HG03045 (cell line): Measurements from ENCODE around the gene GALNT10.
A peak's percentile ranks its signal among the peaks of the same experiment; 100 is the strongest.

Source experiments
- ATAC-seq: cut with Tn5 transposase; IDR thresholded peaks from one replicate; pipeline ENCODE4 v1.9.1; 2021; ENCODE audit warnings: mild to moderate bottlenecking, moderate library complexity; ENCODE audit not compliant: unreplicated experiment

The GALNT10 gene

DNA sequence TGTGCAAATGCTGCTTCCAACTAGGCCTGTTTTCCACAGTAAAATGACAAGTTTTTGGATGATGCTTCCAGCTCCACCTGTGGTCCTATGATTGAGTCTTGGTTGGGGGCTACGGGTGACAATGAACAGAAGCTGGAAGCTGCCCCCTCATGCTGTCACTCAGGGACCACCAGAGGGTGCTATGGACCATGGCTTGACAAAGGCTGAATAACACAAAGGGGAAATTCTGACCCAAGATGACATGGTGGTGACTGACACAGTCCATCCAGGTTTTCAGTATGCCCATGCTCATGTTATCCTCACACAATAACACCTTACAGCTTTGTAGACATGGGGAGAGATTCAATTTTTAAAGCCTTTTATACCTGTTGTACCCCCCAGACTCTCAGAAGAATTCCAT lies 231.3 kb downstream of the GALNT10 start:
- no peak for ATAC-seq

DNA sequence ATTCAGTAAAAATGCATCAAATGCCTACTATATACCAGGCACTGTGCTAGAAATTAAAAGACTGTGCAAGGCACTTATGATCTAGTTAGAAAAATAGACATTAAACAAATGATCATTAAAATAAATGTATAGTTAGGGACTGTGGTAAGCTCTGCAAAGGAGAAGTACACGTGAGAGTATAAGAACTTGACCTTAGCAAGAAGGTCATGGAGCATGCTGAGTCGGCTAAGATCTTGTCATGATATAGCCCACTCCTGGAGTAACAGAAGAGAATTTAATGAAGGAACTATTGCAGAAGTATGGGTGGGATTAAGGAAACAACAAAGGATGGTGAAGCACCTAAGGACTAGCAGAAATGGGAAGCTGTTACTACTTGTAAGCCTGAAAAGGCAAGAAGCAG lies 231.8 kb downstream of the GALNT10 start:
- ATAC-seq: no peak

DNA sequence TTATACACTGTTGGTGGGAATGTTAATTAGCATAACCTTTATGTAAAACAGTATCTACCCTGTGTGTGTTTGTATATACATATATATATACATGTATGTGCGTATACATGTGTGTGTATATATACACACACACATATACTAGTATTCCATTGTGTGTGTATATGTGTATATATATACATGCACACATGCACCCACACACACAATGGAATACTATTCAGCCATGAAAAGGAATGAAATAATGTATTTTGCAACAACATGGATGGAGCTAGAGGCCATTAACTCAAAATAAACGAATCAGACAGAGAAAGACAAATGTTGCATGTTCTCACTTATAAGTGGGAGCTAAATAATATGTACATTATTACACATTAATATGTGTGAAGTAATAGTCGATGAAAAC lies 237.7 kb downstream of the GALNT10 start:
- ATAC-seq: no peak

GRCh38 chr5:154429341-154429740 lies 238.8 kb downstream of the GALNT10 start:
- ATAC-seq: no peak

DNA sequence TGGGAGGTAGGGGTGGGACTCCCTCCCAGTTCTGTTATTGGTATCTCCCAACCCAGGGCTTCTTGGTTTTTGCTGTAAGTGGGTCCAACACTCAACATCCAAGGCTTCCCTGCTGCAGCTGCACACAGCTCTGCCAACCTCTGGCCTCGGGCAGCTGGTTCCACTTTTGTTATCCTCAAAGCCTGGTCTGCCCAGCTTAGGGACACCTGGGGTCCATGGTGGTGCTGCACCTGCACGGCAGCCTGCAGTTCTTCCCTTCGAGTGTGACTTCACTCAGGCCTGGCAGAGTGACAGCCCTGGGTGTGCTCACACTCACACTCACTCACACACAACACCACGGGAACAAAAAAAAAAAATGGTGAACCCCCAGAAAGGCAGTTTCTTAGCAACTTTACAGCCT lies 239.9 kb downstream of the GALNT10 start:
- ATAC-seq: no peak

GRCh38 chr5:154430961-154431630 lies 240.6 kb downstream of the GALNT10 start:
- ATAC-seq: no peak

GRCh38 chr5:154435226-154435625 lies 244.7 kb downstream of the GALNT10 start:
- ATAC-seq: no peak

- no peak for ATAC-seq
Measured at GRCh38 chr5:154437281-154437965, 246.9 kb downstream of the GALNT10 start.

- no peak for ATAC-seq
Measured at GRCh38 chr5:154440540-154440939, 250.0 kb downstream of the GALNT10 start.

GRCh38 chr5:154442801-154443200 lies 252.3 kb downstream of the GALNT10 start:
- ATAC-seq: no peak

DNA sequence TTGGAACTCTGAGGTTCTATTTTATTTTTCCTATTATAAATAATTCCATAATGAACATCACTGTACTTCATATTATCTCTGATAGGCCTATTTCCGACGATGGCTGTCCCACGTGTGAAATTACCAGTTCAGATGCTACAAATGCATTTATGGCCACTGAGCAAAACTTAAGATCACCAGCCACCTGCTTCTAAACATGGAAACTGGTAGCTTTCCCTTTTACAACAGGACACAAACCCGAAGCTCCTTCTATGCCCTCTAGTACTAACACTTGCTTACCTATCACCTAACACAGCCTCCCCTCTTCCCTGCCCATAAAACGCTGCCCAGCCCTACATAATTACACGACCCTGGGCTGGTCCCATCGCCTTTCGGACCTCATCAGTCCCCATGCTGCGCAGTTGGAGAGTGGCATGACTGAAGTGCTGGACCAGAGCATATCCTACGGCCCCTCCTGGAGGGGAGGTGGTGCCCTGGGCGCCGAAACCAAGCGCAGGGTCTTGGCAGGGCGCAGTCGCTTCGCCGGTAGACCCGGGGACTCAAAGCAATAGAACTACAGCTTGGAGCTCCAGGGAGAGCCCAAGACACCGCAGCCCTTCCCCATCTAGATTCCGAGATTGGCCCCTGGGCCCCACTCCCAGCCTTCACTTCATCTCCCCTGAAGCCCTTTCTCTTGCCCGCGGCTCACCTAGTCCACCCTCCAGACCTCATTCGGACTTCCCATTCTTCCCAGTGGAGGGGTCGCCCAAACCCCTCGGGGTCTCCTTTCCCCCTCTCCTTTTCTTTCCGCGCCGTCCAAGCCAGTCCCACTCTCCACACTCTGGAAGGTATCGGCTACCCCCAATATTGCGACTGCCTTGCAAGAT lies 254.3 kb downstream of the GALNT10 start:
- peak; percentile 14 for ATAC-seq

- ATAC-seq: peak; percentile 93
Measured at GRCh38 chr5:154445422-154446194, 255.1 kb downstream of the GALNT10 start, which contains the start of gene SAP30L. Gene SAP30L, plus strand, starts transcription at chr5:154445997. Its CDS starts 608 bp downstream, at chr5:154446605.

GRCh38 chr5:154446195-154447088 lies 255.9 kb downstream of the GALNT10 start:
- ATAC-seq: peak; percentile 27

DNA sequence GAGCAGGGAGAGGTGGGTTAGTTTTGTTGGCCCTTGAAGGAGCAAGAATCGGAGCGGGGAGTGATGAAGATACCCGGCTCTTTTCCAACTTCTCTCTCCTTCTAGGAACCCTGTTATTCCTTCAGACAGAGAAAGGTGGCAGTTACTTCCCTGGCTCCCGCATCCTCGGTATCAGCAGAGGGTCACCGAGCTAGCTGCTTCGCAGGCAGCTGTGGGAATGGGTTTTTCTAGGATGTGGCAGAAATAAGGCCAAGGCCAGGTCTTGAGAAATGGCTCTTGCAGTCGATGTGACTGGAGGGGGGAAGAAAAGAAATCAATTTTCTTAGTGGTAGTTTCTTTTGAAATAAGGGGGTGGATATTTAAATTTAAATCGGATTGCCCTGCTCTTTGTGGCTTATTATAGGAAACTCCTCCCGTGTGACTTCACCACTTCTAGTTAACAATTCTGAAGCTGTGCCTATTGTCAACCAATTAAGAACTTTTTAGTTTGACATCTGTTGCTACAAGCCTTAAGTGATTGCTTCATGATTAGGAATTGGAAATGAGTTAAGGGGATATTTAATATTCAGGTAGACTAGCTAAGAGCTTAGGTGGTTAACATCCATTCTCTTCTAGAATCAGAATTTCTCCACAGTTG lies 256.7 kb downstream of the GALNT10 start:
- ATAC-seq: no peak

DNA sequence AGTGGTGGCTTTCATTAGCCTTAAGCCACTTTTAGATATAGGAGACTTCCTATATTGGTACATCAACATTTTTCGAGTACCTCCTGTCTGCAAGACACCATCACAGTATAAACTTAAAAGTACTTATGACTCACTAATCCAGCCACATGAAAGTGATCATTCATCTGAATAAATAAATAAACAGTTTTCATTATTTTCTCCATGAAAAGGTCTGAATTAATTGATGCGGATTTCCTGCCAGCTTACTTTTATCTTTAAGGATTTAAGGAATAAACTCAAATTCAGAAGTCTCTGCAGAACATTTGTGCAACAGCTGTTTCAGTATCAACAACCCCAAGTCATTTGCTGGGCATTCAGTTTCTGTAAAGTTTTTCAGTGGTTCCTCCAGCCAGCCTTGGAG lies 259.3 kb downstream of the GALNT10 start:
- no peak for ATAC-seq

DNA sequence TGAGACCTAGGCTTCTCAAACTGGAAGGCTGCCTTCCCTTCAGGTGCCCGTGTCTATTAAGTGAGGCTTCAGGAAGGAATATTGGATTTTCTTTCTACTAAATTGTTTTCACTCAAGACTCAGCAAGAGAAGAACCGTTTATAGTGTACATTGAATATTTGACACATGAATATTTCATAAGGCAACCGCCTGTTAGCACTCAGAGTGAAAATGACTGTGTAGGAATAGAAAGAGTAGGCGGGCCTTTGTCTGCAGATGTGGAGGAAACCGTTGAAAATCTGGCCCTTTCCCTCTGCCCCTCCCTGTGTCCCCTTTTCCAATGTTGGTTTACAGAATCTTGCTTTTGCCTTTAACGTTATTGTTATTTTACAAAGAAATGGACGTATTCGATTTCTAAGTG lies 261.4 kb downstream of the GALNT10 start:
- no peak for ATAC-seq

DNA sequence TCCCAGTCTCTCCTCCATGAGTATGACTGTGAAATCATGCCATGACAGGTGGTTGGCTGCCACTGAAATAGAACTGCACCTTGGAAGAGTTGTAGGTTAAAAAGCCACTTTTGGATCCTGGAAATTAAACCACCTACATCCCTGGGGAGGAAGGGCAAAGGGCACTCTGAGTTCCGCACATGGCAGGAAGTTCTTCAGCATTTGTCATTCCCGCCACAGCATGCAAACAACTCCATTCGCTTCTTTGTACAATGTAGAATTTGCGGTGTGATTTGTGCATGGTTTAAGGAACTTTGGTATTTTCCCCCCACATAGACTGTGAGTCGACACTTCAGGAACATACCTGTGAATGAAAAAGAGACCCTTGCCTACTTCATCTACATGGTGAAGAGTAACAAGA lies 265.1 kb downstream of the GALNT10 start:
- no peak for ATAC-seq

GRCh38 chr5:154456540-154456939 lies 266.0 kb downstream of the GALNT10 start:
- no peak for ATAC-seq

DNA sequence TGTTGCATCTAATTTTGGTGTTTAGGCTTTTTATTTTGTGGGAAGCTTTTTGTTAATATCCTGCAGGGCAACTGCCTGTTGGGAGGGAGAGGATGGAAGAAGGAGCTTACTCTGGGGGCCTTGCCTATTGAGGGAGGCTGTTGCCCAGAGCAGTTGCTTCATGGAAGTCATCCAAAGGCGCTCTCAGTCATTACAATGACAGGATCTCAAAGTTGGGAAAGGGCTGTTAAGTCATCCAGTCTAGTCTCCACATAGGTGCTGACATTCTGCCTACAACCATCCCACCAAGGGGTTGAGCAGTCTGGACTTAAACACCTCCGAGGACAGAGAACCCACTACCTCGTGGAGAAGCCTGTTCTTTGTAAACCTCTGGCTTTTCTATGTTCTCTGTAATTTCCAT lies 268.5 kb downstream of the GALNT10 start:
- no peak for ATAC-seq
